Liver (tissue), 2 donors: ENCODE measurements around the gene VEGFD.

ENCODE experiments used
- REST ChIP-seq: IDR thresholded peaks from 2 replicates; pipeline ENCODE4 v1.6.1; 2016; ENCODE audit warnings: antibody characterized with exemption, mild to moderate bottlenecking
- TF ChIP-seq, protein P1 (sequence below): IDR thresholded peaks from 2 replicates; pipeline ENCODE4 v1.6.1; 2016; ENCODE audit warnings: antibody characterized with exemption
- TF ChIP-seq, protein P2 (sequence below): fragments of 150-350 bp; IDR thresholded peaks from 2 replicates; pipeline ENCODE4 v1.5.1; 2017; ENCODE audit warnings: improper control_type of control experiment, low read depth, low read length; ENCODE audit not compliant: missing input control
- donor health status: healthy.

- TF ChIP-seq, protein P1, sequence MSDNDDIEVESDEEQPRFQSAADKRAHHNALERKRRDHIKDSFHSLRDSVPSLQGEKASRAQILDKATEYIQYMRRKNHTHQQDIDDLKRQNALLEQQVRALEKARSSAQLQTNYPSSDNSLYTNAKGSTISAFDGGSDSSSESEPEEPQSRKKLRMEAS = no peak
- TF ChIP-seq REST = no peak
- TF ChIP-seq, protein P2, sequence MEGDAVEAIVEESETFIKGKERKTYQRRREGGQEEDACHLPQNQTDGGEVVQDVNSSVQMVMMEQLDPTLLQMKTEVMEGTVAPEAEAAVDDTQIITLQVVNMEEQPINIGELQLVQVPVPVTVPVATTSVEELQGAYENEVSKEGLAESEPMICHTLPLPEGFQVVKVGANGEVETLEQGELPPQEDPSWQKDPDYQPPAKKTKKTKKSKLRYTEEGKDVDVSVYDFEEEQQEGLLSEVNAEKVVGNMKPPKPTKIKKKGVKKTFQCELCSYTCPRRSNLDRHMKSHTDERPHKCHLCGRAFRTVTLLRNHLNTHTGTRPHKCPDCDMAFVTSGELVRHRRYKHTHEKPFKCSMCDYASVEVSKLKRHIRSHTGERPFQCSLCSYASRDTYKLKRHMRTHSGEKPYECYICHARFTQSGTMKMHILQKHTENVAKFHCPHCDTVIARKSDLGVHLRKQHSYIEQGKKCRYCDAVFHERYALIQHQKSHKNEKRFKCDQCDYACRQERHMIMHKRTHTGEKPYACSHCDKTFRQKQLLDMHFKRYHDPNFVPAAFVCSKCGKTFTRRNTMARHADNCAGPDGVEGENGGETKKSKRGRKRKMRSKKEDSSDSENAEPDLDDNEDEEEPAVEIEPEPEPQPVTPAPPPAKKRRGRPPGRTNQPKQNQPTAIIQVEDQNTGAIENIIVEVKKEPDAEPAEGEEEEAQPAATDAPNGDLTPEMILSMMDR = no peak
Measured at GRCh38 chrX:15391850-15392249, 7.6 kb upstream of the VEGFD start.
